Karpas-422 (cell line): Measurements from ENCODE around the gene RPL36A. TPM values are rescaled to one million over a fixed set of nuclear protein-coding genes. Genes with fewer than 3 reads are reported as not detected.
A peak's percentile ranks its signal among the peaks of the same experiment; 100 is the strongest.

Experiments
- DNase-seq: peaks from one replicate; pipeline ENCODE4 v3.0.0-alpha.2; 2015
- H2AFZ ChIP-seq: fragments of 200-600 bp; sonication (generic); 2 replicates; pipeline ENCODE4 v1.6.1; 2014; ENCODE audit warnings: antibody characterized with exemption, low read length, mixed read lengths
- H3K27ac ChIP-seq: fragments of 200-600 bp; sonication (generic); 2 replicates; pipeline ENCODE4 v1.5.1; 2014; ENCODE audit warnings: mild to moderate bottlenecking, low read length, moderate library complexity
- H3K27me3 ChIP-seq: fragments of 200-600 bp; sonication (generic); 2 replicates; pipeline ENCODE4 v1.6.1; 2014; ENCODE audit warnings: low read length, mixed read lengths
- H3K36me3 ChIP-seq: fragments of 200-600 bp; sonication (generic); 2 replicates; pipeline ENCODE4 v1.6.1; 2014; ENCODE audit warnings: low read length, mixed read lengths; ENCODE audit not compliant: insufficient read depth
- H3K4me1 ChIP-seq: fragments of 200-600 bp; sonication (generic); 2 replicates; pipeline ENCODE4 v1.6.1; 2014; ENCODE audit warnings: mild to moderate bottlenecking, low read length, mixed read lengths
- H3K4me2 ChIP-seq: fragments of 200-600 bp; sonication (generic); 2 replicates; pipeline ENCODE4 v1.6.1; 2014; ENCODE audit warnings: low read length, low read depth, mild to moderate bottlenecking; ENCODE audit not compliant: poor library complexity, severe bottlenecking
- H3K4me3 ChIP-seq: fragments of 200-600 bp; sonication (generic); 2 replicates; pipeline ENCODE4 v1.5.1; 2014; ENCODE audit warnings: mild to moderate bottlenecking, antibody characterized with exemption, low read length, mixed read lengths
- H3K79me2 ChIP-seq: fragments of 200-600 bp; sonication (generic); 2 replicates; pipeline ENCODE4 v1.6.1; 2014; ENCODE audit warnings: mild to moderate bottlenecking, low read length, mixed read lengths
- H3K9ac ChIP-seq: fragments of 200-600 bp; sonication (generic); 2 replicates; pipeline ENCODE4 v1.6.0; 2014; ENCODE audit warnings: low read length
- H3K9me2 ChIP-seq: fragments of 200-600 bp; sonication (generic), shearing (Covaris generic); replicated peaks from 2 replicates; pipeline ENCODE4 v1.6.0; 2014; ENCODE audit warnings: mild to moderate bottlenecking, low read length, moderate library complexity; ENCODE audit not compliant: insufficient read depth
- H3K9me3 ChIP-seq: fragments of 300-700, 200-600 bp; sonication (generic); 2 replicates; pipeline ENCODE4 v1.6.1; 2014; ENCODE audit warnings: low read length, mixed read lengths
- H4K20me1 ChIP-seq: fragments of 200-600 bp; sonication (generic); 2 replicates; pipeline ENCODE4 v1.6.1; 2014; ENCODE audit warnings: mild to moderate bottlenecking, antibody characterized with exemption, low read length, low read depth; ENCODE audit not compliant: insufficient read depth
- total RNA-seq: library from RNA; depleted of rRNA; stranded (reverse); fragments of >200 nt; shearing (Covaris generic); gene quantifications from 2 replicates; pipeline ENCODE4 v1.2.3, GENCODE V29; 2014; ENCODE audit warnings: low replicate concordance

Gene RPL36A
- total RNA-seq, 1 experiment from 2014 or later, result 1,280 TPM

DNA sequence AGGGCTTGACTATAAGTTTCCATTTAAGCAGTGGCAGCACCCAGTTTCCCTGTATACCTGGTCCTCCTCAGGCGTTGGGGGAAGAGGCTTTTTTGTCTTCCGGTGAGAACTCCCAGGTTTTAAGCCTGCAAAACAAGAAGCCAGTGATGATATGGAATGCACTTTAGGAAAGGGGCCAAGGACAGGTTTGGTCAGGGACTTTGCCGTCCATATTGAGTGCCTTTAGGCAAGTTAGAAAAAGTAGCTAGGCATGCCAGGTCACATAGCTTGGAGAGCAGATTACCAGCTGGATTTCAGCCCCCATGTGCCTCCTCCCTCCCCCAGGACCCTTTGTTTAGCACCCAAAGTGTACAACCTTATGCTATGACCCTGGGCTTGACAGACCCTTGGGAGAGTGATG is 28.7 kb upstream of the RPL36A start:
- Histone ChIP-seq H4K20me1 (no peaks in the 10 kb centered on the region), H3K27ac (no peak overlapping the region)

DNA sequence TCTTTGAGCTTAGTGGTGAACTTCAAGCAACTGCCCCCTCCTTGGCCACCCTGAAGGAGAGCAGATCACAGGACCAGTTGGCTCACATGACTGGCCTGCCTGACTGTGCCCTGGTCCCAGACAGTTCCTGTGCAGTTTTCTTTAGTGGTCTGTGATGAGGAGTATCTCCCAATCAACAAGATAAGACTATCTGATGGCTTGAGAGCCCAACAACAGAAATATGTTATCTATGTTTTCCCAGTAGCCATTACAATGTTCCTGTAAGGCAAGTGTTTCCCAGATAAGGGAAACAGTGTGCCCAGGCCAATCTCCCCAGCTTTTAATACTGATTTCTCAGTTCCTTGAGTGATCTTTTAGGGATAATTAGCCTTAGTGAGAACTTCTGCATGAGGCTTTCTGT is 28.1 kb upstream of the RPL36A start:
- no peaks in the 10 kb centered on the region for H3K9me3 ChIP-seq
- DNase-seq, result no peak
- H3K4me2 ChIP-seq, result no peak overlapping the region
- no peak overlapping the region for H2AFZ ChIP-seq
- no peaks in the 10 kb centered on the region for H4K20me1 ChIP-seq
- H3K4me1 ChIP-seq, result peaks cover 16% of the 10 kb centered on the region
- H3K79me2 ChIP-seq, result no peaks in the 10 kb centered on the region
- no peak overlapping the region for H3K9ac ChIP-seq
- no peaks in the 10 kb centered on the region for H3K27me3 ChIP-seq
- H3K9me2 ChIP-seq, result no peaks in the 10 kb centered on the region
- no peak overlapping the region for H3K27ac ChIP-seq
- H3K36me3 ChIP-seq, result peaks cover 27% of the 10 kb centered on the region
- no peak overlapping the region for H3K4me3 ChIP-seq

More for the DNA sequence above, 28.7 kb upstream of the RPL36A start:
- Histone ChIP-seq H3K9ac (no peak overlapping the region), H3K36me3 (peaks cover 26% of the 10 kb centered on the region), H3K79me2 (no peaks in the 10 kb centered on the region), H3K9me3 (no peaks in the 10 kb centered on the region), H2AFZ (no peak overlapping the region), H3K27me3 (no peaks in the 10 kb centered on the region), H3K4me3 (no peak overlapping the region), H3K9me2 (no peaks in the 10 kb centered on the region), H3K4me2 (no peak overlapping the region), H3K4me1 (peaks cover 16% of the 10 kb centered on the region)
- no peak for DNase-seq

DNA sequence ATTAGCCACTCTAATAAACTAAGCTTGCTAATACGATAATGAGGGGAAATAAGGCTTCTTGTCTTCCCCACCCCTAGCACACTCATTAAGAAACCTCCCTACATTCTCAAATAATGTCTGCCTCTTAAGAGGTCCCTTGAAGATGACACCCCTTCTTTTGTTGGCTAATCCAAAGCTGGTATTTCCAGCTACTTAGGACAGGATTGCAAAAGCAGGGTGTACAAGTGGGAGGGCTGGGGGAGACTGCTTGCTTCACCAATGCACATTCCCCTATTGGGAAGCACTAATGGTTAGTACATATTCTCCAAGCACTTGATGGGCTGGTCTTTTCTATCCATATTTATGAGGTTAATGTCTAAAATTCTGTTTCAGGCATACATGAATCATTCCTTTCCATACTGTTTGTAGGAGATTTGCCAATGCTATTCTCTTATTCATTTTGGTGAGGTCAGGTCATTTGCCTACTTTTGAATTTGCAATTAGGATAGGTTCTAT is 25.5 kb upstream of the RPL36A start:
- Histone ChIP-seq H3K79me2 (no peaks in the 10 kb centered on the region), H2AFZ (no peak overlapping the region), H3K9me2 (no peaks in the 10 kb centered on the region), H3K9ac (no peak overlapping the region), H3K4me1 (peaks cover 18% of the 10 kb centered on the region), H3K36me3 (peaks cover 19% of the 10 kb centered on the region; the same call in 1 of the 2 replicates), H3K4me3 (no peak overlapping the region), H3K27ac (no peak overlapping the region), H4K20me1 (no peaks in the 10 kb centered on the region), H3K4me2 (no peak overlapping the region), H3K27me3 (no peaks in the 10 kb centered on the region), H3K9me3 (no peaks in the 10 kb centered on the region)
- DNase-seq, result no peak

DNA sequence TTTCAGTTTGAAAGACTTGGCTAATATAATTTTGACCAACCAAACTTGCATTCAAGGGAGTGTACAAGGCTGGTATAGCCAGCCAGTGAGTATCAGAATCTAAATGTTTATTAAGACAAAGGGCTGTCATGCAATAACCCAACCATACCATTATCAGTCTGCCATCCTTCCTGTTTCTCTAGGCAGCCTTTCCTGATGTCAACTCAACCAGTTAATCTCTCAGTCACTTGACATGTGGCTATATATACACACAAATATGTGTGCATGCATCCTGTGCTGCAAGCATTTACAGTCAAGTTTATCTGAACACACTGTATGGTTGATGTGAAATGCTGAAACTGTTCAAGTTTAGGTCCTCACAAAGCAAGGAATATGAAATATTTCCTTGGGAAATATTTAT is 22.0 kb upstream of the RPL36A start:
- Histone ChIP-seq H3K36me3 (peaks cover 23% of the 10 kb centered on the region; the same call in 1 of the 2 replicates), H3K4me3 (no peak overlapping the region), H3K4me1 (peaks cover 39% of the 10 kb centered on the region), H3K9me3 (no peaks in the 10 kb centered on the region), H3K9ac (no peak overlapping the region), H4K20me1 (no peaks in the 10 kb centered on the region), H3K27me3 (no peaks in the 10 kb centered on the region), H3K79me2 (no peaks in the 10 kb centered on the region), H2AFZ (no peak overlapping the region), H3K9me2 (no peaks in the 10 kb centered on the region), H3K27ac (peak overlapping the region; percentile 86), H3K4me2 (no peak overlapping the region)
- DNase-seq, result no peak

DNA sequence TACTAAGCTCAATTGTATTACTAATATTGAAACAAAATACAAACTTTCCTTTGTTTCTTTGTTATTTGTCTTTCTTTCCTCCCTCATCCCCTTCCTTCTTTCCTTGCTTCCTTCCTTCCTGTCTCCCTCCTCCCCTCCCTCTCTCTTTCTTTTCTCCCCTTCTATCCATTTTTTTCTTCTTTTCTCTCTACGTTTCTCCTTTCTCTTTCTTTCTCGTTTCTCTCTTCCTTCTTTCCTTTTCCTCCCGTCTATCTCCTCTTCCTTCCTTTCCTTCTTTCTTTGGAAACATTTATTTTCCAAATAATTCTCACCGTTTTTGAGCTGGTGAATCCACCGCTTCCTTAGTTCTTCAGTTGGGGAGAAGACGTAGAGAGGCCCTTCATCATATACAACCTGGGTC is 21.1 kb upstream of the RPL36A start:
- no peak for DNase-seq
- peaks cover 39% of the 10 kb centered on the region for H3K4me1 ChIP-seq
- no peaks in the 10 kb centered on the region for H3K79me2 ChIP-seq
- H3K4me3 ChIP-seq, result no peak overlapping the region
- H4K20me1 ChIP-seq, result no peaks in the 10 kb centered on the region
- no peak overlapping the region for H3K4me2 ChIP-seq
- peak overlapping the region; percentile 86 for H3K27ac ChIP-seq
- peaks cover 27% of the 10 kb centered on the region; the same call in 1 of the 2 replicates for H3K36me3 ChIP-seq
- H3K27me3 ChIP-seq, result no peaks in the 10 kb centered on the region
- no peak overlapping the region for H2AFZ ChIP-seq
- H3K9me2 ChIP-seq, result no peaks in the 10 kb centered on the region
- no peaks in the 10 kb centered on the region for H3K9me3 ChIP-seq
- no peak overlapping the region for H3K9ac ChIP-seq

DNA sequence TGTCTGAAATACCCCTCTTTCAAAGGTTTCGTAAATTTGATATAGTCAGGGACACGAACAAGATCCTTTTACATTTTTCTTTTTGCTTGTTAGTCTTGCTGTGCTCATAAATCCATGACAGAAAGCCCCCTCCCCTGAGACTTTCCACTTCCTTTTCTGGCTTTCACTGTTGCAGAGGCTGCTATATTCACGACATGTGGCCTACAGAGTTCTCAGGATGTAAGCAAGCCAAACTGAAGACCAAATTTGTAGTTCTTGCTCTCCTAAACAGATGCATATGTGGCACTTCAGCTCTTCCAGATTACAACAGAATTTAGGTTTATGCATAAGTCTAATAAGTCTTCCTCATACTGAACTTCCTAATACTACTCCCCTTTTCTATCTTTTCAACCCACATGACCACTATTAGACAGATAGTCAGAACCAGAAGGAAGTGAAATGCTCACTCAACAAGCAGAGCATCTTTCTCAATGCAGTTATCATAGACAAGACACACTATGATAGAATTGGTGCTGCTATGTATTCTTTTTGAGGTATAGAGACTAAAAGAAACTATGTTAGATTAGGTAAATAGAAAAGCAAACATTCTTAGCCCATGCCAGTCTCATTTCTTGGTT is 19.8 kb upstream of the RPL36A start:
- H3K4me3 ChIP-seq, result no peak overlapping the region
- no peaks in the 10 kb centered on the region for H4K20me1 ChIP-seq
- peak; percentile 83 for DNase-seq
- no peak overlapping the region for H2AFZ ChIP-seq
- H3K9me3 ChIP-seq, result no peaks in the 10 kb centered on the region
- H3K36me3 ChIP-seq, result peaks cover 22% of the 10 kb centered on the region; the same call in 1 of the 2 replicates
- H3K4me2 ChIP-seq, result peak overlapping the region; percentile 42
- peak overlapping the region; percentile 86 for H3K27ac ChIP-seq
- H3K79me2 ChIP-seq, result no peaks in the 10 kb centered on the region
- H3K9me2 ChIP-seq, result no peaks in the 10 kb centered on the region
- peak overlapping the region; percentile 34 for H3K9ac ChIP-seq
- H3K27me3 ChIP-seq, result no peaks in the 10 kb centered on the region
- H3K4me1 ChIP-seq, result peaks cover 45% of the 10 kb centered on the region

DNA sequence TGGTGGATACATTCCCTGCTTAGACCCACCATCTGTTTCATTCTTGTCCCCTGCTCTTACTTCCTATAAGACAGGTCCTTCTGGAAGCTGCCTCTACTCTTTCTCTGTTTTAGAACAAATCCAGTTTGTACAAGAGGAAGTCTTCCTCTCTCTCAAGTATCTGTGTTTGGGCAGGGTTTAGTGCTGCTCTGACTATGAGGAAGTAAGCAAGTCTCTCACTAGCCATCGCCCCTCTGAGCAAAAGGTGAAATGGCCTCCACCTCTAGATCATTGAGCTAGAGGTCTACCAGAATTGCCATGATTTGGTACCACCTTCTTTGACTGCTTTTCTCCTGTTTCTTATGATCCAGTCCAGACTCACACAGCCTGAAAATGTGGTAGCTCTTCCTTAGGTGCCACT is 13.3 kb upstream of the RPL36A start:
- no peaks in the 10 kb centered on the region for H4K20me1 ChIP-seq
- H3K4me1 ChIP-seq, result peaks cover 42% of the 10 kb centered on the region
- H3K9me3 ChIP-seq, result no peaks in the 10 kb centered on the region
- H3K9me2 ChIP-seq, result no peaks in the 10 kb centered on the region
- no peak overlapping the region for H3K4me2 ChIP-seq
- H3K79me2 ChIP-seq, result peaks cover 46% of the 10 kb centered on the region
- peak; percentile 52 for DNase-seq
- H3K27me3 ChIP-seq, result no peaks in the 10 kb centered on the region
- H3K9ac ChIP-seq, result no peak overlapping the region
- H3K36me3 ChIP-seq, result 0 out of 2 replicates have a peak, but pooled peaks cover 6% of the 10 kb centered on the region
- H3K4me3 ChIP-seq, result no peak overlapping the region
- no peak overlapping the region for H2AFZ ChIP-seq
- H3K27ac ChIP-seq, result peak overlapping the region; percentile 58

DNA sequence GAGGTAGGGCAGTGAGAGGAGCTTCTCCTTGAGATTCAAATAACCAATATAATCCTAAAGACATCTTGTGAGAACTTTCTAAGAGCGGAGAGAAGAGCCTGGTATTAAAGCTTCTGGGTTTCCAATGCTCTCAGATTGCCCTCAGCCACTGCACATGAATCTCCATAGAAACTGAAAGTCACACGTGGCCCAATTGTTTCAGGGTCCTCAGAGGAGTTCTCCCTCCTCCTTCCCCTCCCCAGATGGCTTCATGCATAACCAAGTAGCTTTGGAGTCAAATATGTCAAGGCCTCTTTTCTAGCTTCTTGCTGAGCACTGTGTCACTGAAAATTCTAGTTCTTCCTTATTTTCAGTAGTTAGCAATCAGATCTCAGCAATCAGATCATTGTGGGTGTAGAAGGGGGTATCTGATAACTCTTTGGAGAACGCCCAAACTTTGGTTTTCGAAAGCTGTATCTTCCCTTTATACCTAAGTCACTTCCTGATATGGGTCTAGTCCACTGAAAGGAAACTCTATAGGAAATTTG is 7.1 kb upstream of the RPL36A start:
- Histone ChIP-seq H3K4me1 (peaks cover 41% of the 10 kb centered on the region), H3K4me2 (peak overlapping the region; percentile 74), H4K20me1 (no peaks in the 10 kb centered on the region), H3K27me3 (no peaks in the 10 kb centered on the region), H3K79me2 (peaks cover 57% of the 10 kb centered on the region), H3K4me3 (peak overlapping the region; percentile 71; the same call in 1 of the 2 replicates), H3K9me3 (no peaks in the 10 kb centered on the region), H3K9ac (peak overlapping the region; percentile 81), H3K9me2 (no peaks in the 10 kb centered on the region), H3K36me3 (0 out of 2 replicates have a peak, but pooled peaks cover 4% of the 10 kb centered on the region), H2AFZ (no peak overlapping the region), H3K27ac (peak overlapping the region; percentile 89)
- peak; percentile 87 for DNase-seq
